Measurements from ENCODE around the gene CPED1. TPM values are rescaled to one million over a fixed set of nuclear protein-coding genes. Genes with fewer than 3 reads are reported as not detected.
"Not testable (repeated sequence)": the region's sequence is repeated elsewhere in the genome, so short reads cannot be mapped to it uniquely, and the experiment has no call there.

The CPED1 gene
- total and polyA plus RNA-seq, 3 experiments from 2014 or later: 0.09 to 0.27 TPM; not detected in 1

GRCh38 chr7:121116396-121116795, 127.9 kb downstream of the CPED1 start:
- Mint-ChIP-seq H3K9me3 (no peaks in the 10 kb centered on the region), H3K27ac (no peak overlapping the region), H3K4me1 (no peaks in the 10 kb centered on the region), H3K36me3 (no peaks in the 10 kb centered on the region), H3K27me3 (peaks cover 0 to 4% of the 10 kb centered on the region in 2 donors), H3K4me3 (no peak overlapping the region)
- DNase-seq: no peak
- no peak overlapping the region for H3K4me3 ChIP-seq (ENCODE audit: low read length)
- ChIA-PET CTCF (interaction anchor here (0.9 kb wide), 1 partner anchor 8 kb away, joined by 3 read pairs; no protein-coding TSS in a partner anchor), POLR2A (no interaction called here)
- H3K27me3 ChIP-seq (ENCODE audit: insufficient read depth, low read length, poor library complexity, severe bottlenecking): no peaks in the 10 kb centered on the region
- H3K27ac ChIP-seq (ENCODE audit: low read depth, low read length): no peak overlapping the region
- no peaks in the 10 kb centered on the region for H3K4me1 ChIP-seq (ENCODE audit: insufficient read depth, low read length)
- H3K9me3 ChIP-seq (ENCODE audit: low read length): no peaks in the 10 kb centered on the region
- H3K36me3 ChIP-seq (ENCODE audit: insufficient read depth, low read length): no peaks in the 10 kb centered on the region

GRCh38 chr7:121119047-121119446, 130.5 kb downstream of the CPED1 start:
- Histone ChIP-seq H3K4me1 (ENCODE audit: insufficient read depth, low read length) (no peaks in the 10 kb centered on the region), H3K4me3 (ENCODE audit: low read length) (no peak overlapping the region), H3K36me3 (ENCODE audit: insufficient read depth, low read length) (no peaks in the 10 kb centered on the region), H3K9me3 (ENCODE audit: low read length) (no peaks in the 10 kb centered on the region), H3K27me3 (ENCODE audit: insufficient read depth, low read length, poor library complexity, severe bottlenecking) (no peaks in the 10 kb centered on the region), H3K27ac (ENCODE audit: low read depth, low read length) (no peak overlapping the region)
- Mint-ChIP-seq H3K4me3 (no peak overlapping the region), H3K27me3 (peaks cover 0 to 4% of the 10 kb centered on the region in 2 donors), H3K9me3 (no peaks in the 10 kb centered on the region), H3K36me3 (no peaks in the 10 kb centered on the region), H3K27ac (no peak overlapping the region), H3K4me1 (no peaks in the 10 kb centered on the region)
- ChIA-PET POLR2A (no interaction called here), CTCF (interaction anchor here (0.7 to 1.4 kb wide), 2 partner anchors 11 to 132 kb away, joined by 3 read pairs; no protein-coding TSS in a partner anchor)
- DNase-seq: no peak

- H3K9me3 ChIP-seq (ENCODE audit: low read length): no peaks in the 10 kb centered on the region
- DNase-seq: no peak
- POLR2A ChIA-PET: no interaction called here
Measured at GRCh38 chr7:121123032-121123431, 134.5 kb downstream of the CPED1 start.

GRCh38 chr7:121125454-121125853, 136.9 kb downstream of the CPED1 start:
- H3K27me3 Mint-ChIP-seq; H3K27me3 ChIP-seq (ENCODE audit: insufficient read depth, low read length, poor library complexity, severe bottlenecking); H3K4me1 ChIP-seq (ENCODE audit: insufficient read depth, low read length); H3K27ac ChIP-seq (ENCODE audit: low read depth, low read length); H3K4me3 ChIP-seq (ENCODE audit: low read length); POLR2A ChIA-PET; H3K36me3 Mint-ChIP-seq; H3K9me3 Mint-ChIP-seq; H3K27ac Mint-ChIP-seq; H3K9me3 ChIP-seq (ENCODE audit: low read length); DNase-seq; H3K4me1 Mint-ChIP-seq; H3K4me3 Mint-ChIP-seq; H3K36me3 ChIP-seq (ENCODE audit: insufficient read depth, low read length); CTCF ChIA-PET: not testable (repeated sequence)

More at GRCh38 chr7:121123032-121123431, 134.5 kb downstream of the CPED1 start:
- H3K9me3 Mint-ChIP-seq: no peaks in the 10 kb centered on the region
- Histone ChIP-seq H3K4me3 (ENCODE audit: low read length) (no peak overlapping the region), H3K27me3 (ENCODE audit: insufficient read depth, low read length, poor library complexity, severe bottlenecking) (no peaks in the 10 kb centered on the region), H3K36me3 (ENCODE audit: insufficient read depth, low read length) (no peaks in the 10 kb centered on the region), H3K27ac (ENCODE audit: low read depth, low read length) (no peak overlapping the region), H3K4me1 (ENCODE audit: insufficient read depth, low read length) (no peaks in the 10 kb centered on the region)
- CTCF ChIA-PET: no interaction called here
- no peaks in the 10 kb centered on the region for H3K4me1 Mint-ChIP-seq
- H3K27ac Mint-ChIP-seq: no peak overlapping the region
- peaks cover 0 to 14% of the 10 kb centered on the region in 2 donors for H3K27me3 Mint-ChIP-seq
- H3K36me3 Mint-ChIP-seq: no peaks in the 10 kb centered on the region
- H3K4me3 Mint-ChIP-seq: no peak overlapping the region

GRCh38 chr7:121126201-121126600, 137.7 kb downstream of the CPED1 start:
- H3K4me1 Mint-ChIP-seq: no peaks in the 10 kb centered on the region
- ChIA-PET CTCF (no interaction called here), POLR2A (no interaction called here)
- Histone ChIP-seq H3K27me3 (ENCODE audit: insufficient read depth, low read length, poor library complexity, severe bottlenecking) (no peaks in the 10 kb centered on the region), H3K9me3 (ENCODE audit: low read length) (no peaks in the 10 kb centered on the region), H3K36me3 (ENCODE audit: insufficient read depth, low read length) (no peaks in the 10 kb centered on the region), H3K4me1 (ENCODE audit: insufficient read depth, low read length) (no peaks in the 10 kb centered on the region), H3K4me3 (ENCODE audit: low read length) (no peak overlapping the region), H3K27ac (ENCODE audit: low read depth, low read length) (no peak overlapping the region)
- H3K27me3 Mint-ChIP-seq: peaks cover 0 to 9% of the 10 kb centered on the region in 2 donors
- H3K4me3 Mint-ChIP-seq: no peak overlapping the region
- H3K9me3 Mint-ChIP-seq: no peaks in the 10 kb centered on the region
- H3K36me3 Mint-ChIP-seq: no peaks in the 10 kb centered on the region
- DNase-seq: no peak
- H3K27ac Mint-ChIP-seq: no peak overlapping the region

- no peaks in the 10 kb centered on the region for H3K4me1 Mint-ChIP-seq
- no peak overlapping the region for H3K4me3 Mint-ChIP-seq
- no peaks in the 10 kb centered on the region for H3K36me3 Mint-ChIP-seq
- ChIA-PET POLR2A (no interaction called here), CTCF (no interaction called here)
- no peaks in the 10 kb centered on the region for H3K36me3 ChIP-seq (ENCODE audit: insufficient read depth, low read length)
- no peak overlapping the region for H3K4me3 ChIP-seq (ENCODE audit: low read length)
- no peaks in the 10 kb centered on the region for H3K27me3 ChIP-seq (ENCODE audit: insufficient read depth, low read length, poor library complexity, severe bottlenecking)
- no peaks in the 10 kb centered on the region for H3K4me1 ChIP-seq (ENCODE audit: insufficient read depth, low read length)
- H3K27ac ChIP-seq (ENCODE audit: low read depth, low read length): no peak overlapping the region
- H3K27me3 Mint-ChIP-seq: peaks cover 0 to 9% of the 10 kb centered on the region in 2 donors
- no peak overlapping the region for H3K27ac Mint-ChIP-seq
- H3K9me3 ChIP-seq (ENCODE audit: low read length): no peaks in the 10 kb centered on the region
- no peaks in the 10 kb centered on the region for H3K9me3 Mint-ChIP-seq
- no peak for DNase-seq
Measured at GRCh38 chr7:121126801-121127534, 138.5 kb downstream of the CPED1 start.

GRCh38 chr7:121132940-121133339, 144.4 kb downstream of the CPED1 start:
- Mint-ChIP-seq H3K9me3 (no peaks in the 10 kb centered on the region), H3K4me1 (peaks cover 0 to under 1% (median 0%) of the 10 kb centered on the region in 3 donors), H3K27ac (no peak overlapping the region), H3K4me3 (no peak overlapping the region), H3K36me3 (no peaks in the 10 kb centered on the region), H3K27me3 (peaks cover 0 to 4% of the 10 kb centered on the region in 2 donors)
- no peaks in the 10 kb centered on the region for H3K27me3 ChIP-seq (ENCODE audit: insufficient read depth, low read length, poor library complexity, severe bottlenecking)
- no peaks in the 10 kb centered on the region for H3K4me1 ChIP-seq (ENCODE audit: insufficient read depth, low read length)
- DNase-seq: no peak
- ChIA-PET CTCF (no interaction called here), POLR2A (no interaction called here)
- H3K9me3 ChIP-seq (ENCODE audit: low read length): no peaks in the 10 kb centered on the region
- no peaks in the 10 kb centered on the region for H3K36me3 ChIP-seq (ENCODE audit: insufficient read depth, low read length)
- no peak overlapping the region for H3K27ac ChIP-seq (ENCODE audit: low read depth, low read length)
- H3K4me3 ChIP-seq (ENCODE audit: low read length): no peak overlapping the region

- Mint-ChIP-seq H3K27ac (no peak overlapping the region), H3K4me3 (no peak overlapping the region), H3K27me3 (peaks cover 0 to 4% of the 10 kb centered on the region in 2 donors), H3K4me1 (peaks cover 2 to 5% (median 4%) of the 10 kb centered on the region in 3 donors), H3K9me3 (no peaks in the 10 kb centered on the region), H3K36me3 (no peaks in the 10 kb centered on the region)
- Histone ChIP-seq H3K27ac (ENCODE audit: low read depth, low read length) (no peak overlapping the region), H3K27me3 (ENCODE audit: insufficient read depth, low read length, poor library complexity, severe bottlenecking) (no peaks in the 10 kb centered on the region), H3K36me3 (ENCODE audit: insufficient read depth, low read length) (no peaks in the 10 kb centered on the region), H3K4me1 (ENCODE audit: insufficient read depth, low read length) (no peaks in the 10 kb centered on the region), H3K9me3 (ENCODE audit: low read length) (no peaks in the 10 kb centered on the region), H3K4me3 (ENCODE audit: low read length) (no peak overlapping the region)
- ChIA-PET CTCF (no interaction called here), POLR2A (no interaction called here)
- no peak for DNase-seq
Measured at GRCh38 chr7:121133444-121133843, 144.9 kb downstream of the CPED1 start.

Measured in CD8-positive, alpha-beta memory T cell (primary cell).